CD4-positive, alpha-beta T cell treated with Interleukin-1 beta for 1 hour (primary cell): ENCODE results near the gene C1QTNF6.
"Not testable (repeated sequence)": the region's sequence is repeated elsewhere in the genome, so short reads cannot be mapped to it uniquely, and the experiment has no call there.

Experiments used
- DNase-seq, 2 donors: peaks; one replicate each; pipeline ENCODE4 v3.0.0-alpha.2; 2020 to 2022

C1QTNF6 gene

DNA sequence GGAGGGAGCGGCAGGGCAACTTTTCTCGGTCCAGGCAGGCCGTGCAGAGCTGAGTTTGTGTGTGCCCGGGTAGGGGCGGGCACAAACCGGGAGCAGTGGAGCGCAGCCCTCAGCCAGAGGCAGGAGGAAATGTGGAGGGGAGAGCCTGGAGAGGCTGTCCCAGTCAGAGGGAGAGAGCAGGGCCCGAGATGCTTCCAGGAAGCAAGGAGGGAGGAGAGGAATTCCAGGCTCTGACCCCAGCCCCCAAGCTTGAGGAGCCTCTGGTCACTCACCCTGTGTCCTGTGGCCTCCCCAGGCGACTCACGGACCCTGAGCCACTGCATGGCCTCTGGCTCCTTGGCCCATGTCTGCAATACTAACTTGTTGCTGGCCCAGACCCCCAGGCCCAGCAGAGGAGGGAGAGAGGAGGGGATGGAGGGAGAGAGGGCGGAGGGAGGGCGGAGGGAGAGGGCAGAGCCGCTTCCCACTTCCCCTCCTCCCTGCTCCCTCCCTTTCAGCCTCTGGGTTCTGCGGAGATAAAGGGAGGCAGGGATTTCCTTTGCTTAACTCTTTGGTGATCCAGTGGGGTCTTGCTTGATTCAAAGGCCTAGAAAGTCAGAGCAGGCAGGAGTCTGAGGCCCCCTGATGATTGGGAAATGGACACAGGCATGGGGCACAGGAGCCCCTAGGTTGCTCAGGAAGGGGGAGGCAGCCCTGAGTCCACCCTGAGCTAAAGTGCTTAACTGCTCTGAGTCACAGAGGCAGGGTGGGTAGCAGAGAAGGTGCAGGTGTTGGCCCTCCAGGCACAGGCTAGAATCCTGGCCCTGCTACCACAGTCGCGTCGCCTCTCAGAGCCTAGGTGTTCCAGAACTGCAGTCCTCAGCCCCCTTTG is at the start of gene C1QTNF6:
TSS of gene C1QTNF6 (minus strand) at position 357 of the 871 bp plus-strand sequence. CDS start at position 323, 34 bp downstream.
- DNase-seq: no peak

DNA sequence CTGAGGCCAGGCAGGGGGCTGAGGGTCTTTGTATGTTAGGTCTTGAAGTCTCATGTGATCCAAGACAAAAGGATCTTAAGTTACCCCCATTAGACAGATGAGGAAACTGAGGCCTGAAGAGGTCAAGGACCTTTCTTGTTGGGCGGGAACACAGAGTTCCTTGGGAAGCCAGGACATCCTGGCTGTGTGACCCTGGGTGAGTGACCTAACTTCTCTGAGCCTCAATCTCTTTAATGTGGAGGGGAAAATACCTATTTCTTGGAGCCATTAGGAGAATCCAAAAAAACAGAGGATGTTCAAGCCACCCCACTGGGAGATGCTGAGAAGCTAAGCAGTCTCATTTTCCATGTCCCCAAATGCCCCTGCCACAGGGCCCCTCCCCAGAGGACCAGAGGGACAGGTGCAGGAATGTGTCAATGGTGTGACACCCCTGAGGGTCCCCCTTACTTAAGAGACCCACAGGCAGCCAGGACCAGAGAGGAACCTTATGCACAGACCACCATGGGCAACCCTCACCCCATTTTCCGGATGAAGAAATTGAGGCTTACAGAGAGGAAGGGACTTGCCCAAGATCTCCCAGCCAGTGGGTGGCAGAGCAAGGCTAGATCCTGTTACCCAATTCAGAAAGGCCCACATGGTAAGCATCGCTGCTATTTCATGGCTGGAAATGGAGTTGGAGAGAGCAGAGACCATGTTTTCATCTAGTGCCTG is 48.0 kb upstream of the C1QTNF6 start:
- DNase-seq: no peak

DNA sequence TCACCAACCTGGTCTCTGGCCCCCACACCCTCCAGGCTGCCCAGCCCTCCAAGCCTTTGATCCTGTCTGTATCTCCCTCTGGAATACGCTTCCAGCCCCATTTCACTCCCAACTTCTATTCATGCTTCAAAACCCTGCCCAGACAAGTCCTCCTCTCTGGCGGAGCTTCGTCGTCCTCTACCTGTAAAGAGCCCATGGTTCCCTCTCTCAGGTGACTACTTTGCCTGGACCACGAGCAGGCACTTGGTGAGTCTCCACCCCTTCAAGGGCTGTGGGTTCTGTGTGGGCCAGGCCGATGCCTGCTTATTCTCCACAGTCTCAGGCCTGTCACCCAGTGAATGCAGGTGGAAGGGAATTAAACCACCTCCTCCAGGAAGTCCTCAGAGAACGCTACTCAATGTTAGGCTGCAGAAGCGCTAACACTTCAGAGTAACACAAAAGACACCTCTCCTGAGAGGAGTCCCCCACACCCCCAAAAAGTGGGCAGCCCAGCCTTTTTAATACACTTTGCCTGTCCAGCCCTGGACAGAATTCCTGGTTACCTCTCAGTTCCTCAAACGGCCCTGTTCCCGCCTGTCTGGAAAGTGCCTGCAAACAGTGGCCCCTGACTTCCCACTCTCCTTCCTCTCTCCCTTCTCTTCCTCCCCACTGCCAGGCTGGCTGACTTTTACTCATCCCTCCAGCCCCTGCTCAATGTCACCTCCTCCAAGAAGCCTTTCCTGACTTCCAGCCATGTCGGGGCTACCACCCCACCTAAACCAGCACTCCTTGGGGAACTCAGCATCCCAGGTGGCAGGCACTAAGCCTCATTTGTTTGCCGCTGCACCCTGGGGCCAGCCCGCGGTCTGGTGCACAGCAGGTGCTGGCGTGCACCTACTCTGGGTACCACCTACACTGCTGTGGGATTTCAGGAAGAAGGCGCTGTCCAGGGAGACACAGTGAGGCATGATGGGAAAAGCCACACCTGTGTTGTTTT is 47.0 kb upstream of the C1QTNF6 start:
- DNase-seq: no peak

DNA sequence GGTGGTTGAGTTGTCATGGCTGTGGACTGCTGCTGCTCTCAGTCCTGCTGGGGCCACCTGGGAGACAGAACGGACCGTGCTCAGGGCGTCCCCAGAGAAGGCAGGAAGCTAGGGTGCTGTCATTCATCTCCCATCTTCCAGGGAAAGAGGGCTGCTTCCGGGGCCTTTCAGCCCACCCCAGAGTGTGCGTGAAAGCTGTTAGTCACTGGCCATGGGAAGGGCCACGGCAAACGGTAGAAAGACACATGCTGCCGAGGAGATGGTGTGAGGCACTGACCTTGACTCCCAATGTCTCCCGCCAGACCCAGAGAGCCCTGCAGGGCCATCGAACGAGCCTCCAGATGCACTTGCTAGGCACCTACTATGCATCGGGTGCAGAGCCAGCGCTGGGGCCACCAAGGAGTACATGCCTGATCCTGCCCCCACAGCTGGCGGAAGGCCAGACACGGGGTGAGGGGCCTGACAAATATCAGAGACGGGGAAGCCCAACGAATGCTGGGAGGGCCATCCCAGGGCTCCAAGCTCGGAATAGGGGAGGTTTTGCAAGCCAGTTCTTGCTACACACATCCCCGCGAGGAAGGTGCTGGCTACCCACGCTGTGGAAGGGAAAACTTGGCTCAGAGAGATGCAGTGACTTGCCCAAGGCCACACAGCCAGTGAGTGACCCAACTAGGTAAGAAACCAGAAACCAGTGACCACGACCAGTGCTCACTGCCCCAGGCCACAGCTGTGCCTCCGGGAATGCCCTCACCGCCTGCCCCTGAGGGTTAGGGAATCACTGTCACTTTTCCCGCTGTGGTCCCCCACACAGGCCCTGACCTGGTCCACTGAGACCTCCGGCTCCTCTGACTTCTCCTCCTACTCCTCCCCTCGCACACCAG is 45.9 kb upstream of the C1QTNF6 start:
- no peak for DNase-seq

DNA sequence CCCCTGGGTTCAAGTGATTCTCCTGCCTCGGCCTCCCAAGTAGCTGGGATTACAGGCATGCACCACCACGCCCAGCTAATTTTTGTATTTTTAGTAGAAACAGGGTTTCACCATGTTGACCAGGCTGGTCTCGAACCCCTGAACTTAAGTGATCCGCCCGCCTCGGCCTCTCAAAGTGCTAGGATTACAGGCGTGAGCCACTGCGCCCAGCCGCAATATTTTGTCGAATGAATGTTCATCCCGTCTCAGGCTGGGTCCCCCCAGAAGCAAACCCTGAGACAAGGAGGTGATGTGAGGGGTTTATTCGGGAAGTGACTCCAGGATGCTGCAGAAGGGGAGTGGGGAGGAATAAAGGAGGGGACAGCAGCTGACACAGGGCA is 45.3 kb upstream of the C1QTNF6 start:
- not testable (repeated sequence) for DNase-seq

DNA sequence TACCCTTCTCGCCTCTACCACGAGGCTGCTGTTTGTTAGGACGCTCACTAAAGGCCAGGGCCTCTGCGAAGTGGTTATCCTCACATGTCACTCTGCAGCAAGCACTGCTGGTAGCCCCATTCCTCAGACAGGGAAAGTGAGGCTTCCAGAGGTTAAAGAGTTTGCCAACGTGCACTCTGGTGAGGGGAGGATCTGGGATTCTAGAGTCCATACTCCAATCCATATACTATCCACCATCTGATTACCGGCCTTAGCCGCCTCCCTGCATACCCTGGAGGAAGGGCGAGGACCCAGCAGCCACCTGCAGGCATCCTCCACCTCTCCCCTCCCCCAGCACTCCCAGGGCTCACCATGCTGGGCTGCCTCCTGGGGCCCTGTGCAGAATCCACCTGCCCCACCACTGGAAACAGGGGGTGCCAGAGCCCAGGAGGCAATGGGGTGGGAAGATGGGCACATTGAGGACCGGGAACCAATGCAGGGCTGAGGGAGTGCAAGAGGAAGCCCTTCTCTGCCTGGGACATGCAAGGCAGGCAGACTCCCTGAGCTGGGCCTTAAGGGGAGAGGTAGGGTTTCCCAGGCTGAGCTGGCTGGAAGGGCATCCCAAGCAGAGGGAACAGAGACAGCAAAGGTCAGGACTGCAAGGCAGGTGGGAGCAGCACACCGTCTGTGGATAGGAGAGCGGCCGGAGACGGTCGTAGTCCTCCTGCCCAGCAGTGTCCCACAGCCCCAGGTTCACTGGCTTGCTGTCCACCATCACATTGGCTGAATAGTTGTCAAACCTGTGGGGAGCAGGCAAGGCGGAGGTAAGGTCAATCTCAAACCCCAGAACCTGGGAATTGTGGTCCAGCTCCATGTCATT is 44.3 kb upstream of the C1QTNF6 start:
- no peak for DNase-seq

DNA sequence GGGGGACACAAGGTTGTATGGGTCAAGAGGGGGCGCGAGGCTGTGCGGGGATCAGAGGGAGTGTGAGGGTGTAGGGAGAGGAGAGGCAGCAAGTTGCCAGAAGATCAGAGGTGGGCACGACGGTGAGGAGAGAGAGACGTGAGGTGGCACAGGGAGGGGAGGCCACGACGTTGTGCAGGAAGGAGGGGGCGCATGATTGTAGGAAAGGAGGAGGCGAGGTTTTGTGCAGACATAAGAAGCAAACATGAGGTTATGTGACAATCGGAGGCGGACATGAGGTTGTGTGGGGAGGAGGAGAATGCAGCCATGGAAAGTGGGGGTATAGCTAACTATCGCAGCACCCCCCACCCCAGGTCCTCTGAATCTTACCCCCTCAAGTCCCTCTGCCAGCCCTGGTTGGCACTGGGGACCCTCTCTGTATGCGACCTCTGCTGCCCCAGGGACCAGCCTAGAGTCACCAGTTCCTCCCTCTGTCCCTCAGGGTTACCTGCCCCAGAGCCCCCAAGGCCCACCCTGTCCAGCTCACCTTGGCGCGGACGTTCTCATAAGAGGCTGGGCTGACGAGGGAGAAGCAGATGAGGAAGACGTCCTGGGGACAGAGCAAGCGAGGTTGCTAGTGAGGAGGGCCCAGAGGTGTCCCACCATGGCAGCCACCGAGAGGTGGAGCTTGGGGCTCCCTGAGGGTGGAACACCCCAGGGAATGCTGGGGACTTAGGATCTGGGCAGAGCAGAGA is 43.5 kb upstream of the C1QTNF6 start:
- DNase-seq: peak; percentile 46 to 50

DNA sequence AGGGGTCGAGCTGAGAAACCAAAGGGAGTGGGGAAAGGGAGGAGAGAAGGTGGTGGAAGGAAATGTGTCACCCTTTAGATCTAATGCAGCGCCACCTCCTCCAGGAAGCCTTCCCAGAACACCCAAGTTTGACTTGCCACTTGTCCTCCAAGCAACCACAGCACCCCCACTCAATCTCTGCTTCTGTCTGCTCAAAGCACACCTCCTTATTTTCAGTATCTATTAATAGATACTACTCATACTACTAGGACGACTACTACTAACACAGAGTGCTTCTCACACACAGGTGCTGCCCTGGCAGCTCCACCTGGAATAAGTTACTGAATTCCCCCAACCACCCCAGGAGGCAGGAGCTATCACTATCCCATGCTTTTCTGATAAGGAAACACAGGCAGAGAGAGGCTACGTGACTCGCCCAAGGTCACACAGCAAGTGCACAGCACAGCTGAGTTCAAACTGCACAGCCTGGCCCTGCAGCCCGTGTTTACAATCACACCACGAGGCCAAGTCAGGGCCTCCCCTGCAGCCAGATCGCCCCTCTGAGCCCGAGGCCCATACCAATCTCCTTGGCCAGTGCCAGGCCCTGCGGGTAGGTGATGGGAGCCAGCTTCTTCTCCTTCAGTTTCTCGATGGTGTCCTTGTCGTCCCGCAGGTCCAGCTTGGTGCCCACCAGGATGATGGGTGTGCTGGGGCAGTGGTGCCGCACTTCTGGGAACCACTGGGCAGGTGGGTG is 42.8 kb upstream of the C1QTNF6 start:
- DNase-seq: peak; percentile 45 to 63

DNA sequence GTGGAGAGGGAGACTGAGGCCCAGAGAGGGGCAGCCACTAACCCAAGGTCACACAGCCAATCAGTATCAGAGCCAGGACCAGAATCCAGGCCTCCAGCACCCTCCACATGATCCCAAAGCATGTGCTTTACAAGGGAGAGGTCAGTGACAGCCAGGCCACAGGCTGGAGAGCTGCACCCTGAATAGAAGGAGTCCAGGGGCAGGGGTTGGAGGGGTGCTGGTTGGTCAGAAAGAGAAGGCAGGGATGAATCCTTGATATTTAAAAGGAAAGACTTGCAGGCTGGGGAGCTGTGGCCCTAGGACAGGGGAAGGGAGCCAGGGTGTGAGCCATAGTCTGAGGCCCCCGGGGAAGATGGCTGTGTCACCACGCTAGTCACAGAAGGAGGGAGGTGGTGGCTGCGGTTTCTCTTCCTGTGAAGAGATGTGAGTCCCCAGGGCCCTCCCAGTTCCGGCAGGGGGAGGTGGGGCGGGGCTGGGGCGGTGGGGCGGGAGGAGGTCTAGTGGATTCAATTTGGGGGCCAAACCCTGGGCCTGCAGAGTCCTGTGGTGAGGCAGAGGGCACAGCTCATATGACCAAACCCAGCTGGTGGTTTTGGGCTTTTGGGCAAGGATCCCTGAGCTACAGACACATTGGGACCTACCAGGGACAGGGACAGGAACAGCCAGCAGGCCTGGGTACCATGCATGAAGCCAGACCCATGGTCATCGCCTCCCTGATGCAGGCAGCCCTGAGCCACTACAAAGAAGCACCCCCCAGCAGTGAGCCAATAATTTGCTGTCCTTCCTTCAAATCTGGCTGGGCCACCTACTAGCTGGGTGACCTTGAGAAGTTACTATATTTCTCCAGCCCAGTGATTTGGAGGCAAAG is 42.0 kb upstream of the C1QTNF6 start:
- DNase-seq: peak; percentile 88

DNA sequence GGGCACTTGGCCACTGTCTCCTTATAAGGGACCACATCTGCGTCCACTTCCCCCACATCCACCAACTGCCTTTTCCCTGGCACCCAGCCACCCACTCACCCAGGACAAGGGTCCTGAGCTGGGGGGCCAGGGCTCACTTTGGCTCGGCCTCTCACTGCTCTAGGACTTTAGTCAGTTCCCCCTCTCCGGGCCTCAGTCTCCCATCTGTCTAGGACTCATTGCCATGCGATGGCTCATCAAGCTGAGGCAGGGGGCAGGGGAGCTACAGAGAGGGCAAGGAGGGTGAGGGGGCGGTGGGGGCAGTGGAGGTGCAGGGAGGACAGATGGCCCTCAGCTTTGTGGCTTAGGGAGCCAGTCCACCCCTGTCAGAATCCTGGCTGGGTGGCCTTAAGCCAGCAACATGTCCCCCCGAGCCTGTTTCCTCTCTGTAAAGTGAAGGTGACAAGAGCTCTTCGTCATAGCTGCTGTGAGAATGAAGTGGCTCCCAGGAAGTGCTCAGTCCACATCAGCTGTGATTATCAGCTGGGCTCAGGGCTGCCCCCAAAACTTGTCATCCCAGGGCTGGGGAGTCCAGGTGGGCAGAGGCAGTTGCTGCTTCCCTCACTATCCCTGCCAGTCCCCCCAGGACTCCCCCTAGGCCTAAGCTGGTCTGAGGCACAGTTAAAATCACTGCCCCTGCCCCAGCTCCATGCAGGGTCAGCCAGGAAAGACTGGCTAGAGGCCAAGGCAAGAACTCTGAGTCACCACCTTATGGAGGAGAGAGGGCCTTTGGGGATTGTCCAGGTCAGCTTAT is 41.2 kb upstream of the C1QTNF6 start:
- peak; percentile 36 to 60 for DNase-seq

DNA sequence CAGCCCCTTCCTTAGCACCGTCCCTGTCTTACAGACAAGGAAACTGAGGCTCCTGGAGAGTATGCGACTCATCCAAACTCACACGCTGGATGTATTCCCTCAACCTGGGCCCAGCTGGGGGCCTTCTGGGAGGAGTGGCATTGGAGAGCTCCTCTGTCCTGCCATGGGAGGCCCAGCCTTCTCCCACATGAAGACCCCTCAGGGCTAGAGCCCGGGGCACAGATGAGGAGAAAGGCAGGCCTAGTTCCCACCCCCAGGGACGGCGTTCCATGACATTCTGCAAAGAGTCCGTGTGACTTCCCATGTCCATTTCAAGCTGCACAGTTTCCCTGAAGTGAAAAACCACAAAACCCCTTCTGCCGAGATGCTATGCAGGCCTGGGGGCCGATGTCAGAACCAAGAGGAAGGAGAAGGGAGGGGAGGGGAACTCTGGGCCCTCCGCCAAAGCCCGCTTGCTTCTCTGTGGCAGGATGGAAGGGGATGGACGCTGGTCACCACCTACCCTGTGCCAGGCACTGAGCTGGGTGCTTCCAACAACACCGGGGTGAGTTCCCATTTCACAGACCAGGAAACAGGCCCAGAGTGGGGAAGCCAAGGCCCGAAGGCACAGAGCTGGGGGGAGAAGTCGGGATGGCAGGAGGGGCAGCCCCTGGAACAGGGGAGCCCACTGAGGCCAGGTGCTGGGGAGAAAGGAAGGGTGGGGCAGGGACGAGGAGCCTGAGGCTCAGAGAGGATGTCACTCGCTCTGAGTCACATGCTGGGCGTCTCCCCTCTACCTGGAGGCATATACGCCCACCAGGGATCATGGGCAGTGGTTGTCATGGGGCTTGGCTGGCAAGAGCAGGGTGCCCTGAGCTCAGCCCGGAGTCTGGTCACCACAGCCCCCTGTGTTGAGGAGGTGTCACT is 40.3 kb upstream of the C1QTNF6 start:
- DNase-seq: peak; percentile 56 to 63

DNA sequence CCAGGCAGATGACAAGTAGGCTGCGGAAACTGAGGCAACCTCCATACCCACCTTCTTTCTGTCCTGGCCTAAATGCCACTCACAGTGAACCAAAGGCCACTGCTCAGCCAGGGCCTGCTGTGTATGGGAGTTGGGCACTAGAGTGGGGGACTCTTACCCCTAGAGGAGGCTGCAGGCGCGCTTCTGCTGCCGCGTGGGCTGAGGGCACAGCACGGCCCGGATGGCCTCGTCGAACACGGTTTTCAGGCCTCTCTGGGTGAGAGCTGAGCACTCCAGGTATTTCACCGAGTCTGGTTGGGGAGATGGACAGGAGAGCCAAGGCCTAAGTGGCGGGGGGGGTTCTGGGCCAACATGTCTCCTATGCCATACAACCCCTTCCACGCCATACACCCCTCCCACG is 38.5 kb upstream of the C1QTNF6 start:
- DNase-seq: no peak

DNA sequence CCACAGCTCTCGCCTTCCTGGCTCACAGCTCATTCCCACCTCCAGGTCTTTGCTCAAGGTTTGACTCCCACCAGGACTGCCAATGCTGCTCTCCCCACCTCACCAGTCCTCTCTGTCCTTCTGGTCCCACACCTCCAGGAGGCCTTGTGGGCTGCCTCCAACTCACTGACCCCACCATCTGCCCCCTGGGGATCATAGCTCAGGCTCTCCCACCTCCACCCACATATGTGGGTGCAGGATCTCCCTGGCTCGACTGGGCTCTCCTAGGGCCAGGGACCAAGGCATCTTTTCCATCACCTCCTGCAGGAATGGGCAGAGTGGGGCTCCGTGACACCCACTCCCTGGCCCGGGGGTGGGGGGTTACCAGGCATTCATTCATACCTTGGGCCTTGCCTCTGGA is 38.0 kb upstream of the C1QTNF6 start:
- DNase-seq: no peak

DNA sequence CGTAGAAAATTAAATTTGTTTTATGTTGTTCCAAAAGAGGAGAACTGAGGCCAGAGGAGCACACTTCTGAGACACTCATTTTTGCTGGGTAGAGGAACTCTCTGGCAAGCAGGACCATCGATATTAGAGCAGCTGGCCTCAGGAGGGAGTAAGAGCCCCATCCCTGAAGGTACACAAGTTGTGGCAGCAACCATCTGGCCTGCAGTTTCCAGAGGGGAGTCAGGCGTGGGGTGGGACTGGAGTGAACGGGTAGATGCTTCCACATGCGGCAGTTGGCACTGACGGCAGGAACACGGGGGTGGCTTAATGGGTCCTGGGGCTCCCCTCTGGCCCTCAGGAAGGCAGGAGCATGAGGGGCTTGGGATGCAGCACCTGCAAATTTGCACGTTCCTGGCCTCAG is 37.4 kb upstream of the C1QTNF6 start:
- no peak for DNase-seq

DNA sequence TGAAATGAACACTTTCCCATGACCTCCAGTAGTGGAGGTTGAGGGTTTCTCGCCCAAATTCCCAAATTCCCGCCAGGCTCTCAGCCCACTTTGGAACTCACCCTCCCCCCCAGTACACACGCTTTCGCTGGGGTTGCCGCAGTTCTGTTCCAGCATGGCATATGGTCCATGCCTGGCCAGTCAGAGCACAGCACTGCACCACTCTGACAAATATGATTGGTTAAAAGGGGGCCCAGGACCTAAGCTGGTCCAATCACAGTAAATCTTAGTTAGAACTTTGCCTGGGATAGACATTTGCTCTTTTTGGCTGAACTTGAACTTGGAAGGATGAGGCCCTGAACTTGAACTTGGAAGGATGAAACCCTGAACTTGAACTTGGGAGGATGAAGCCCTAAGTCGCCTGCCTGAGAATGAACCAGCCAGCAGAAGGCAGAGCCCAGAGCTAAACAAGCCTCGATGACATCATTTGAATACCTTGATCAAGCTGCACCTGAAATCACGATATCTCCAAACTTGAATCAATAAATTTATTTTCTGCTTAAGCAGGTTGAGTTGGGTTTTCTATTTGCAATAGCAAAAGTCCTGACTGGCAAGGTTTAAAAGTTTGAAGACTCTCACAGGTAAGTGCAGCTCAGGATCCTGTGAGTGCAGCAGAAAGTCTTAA is 36.8 kb upstream of the C1QTNF6 start:
- no peak for DNase-seq
